GM23248 (cell line): ENCODE results near the gene RBP3.

ENCODE experiments used
- EZH2 ChIP-seq: fragments of 200-600 bp; sonication (generic); IDR thresholded peaks from 2 replicates; pipeline ENCODE4 v1.6.1; 2018; ENCODE audit warnings: antibody characterized with exemption, mild to moderate bottlenecking; ENCODE audit not compliant: insufficient read depth, poor library complexity, severe bottlenecking
- EZH2phosphoT487 ChIP-seq: fragments of 200-600 bp; sonication (generic); IDR thresholded peaks from 2 replicates; pipeline ENCODE4 v1.6.1; 2018; ENCODE audit warnings: antibody characterized with exemption, moderate library complexity, mild to moderate bottlenecking, low read depth; ENCODE audit not compliant: insufficient read depth

- no peak for TF ChIP-seq EZH2
- no peak for TF ChIP-seq EZH2phosphoT487
Measured at GRCh38 chr10:47334466-47335295, 13.5 kb upstream of the RBP3 start.
